NCI-H524 (cell line): ENCODE data around the gene DNALI1.
"Not testable (repeated sequence)": the region's sequence is repeated elsewhere in the genome, so short reads cannot be mapped to it uniquely, and the experiment has no call there.

Source experiments
- DNase-seq, 2 experiments: peaks; one replicate each; lab custom pipeline; 2025; lab: John Stamatoyannopoulos, UW

DNALI1 gene

DNA sequence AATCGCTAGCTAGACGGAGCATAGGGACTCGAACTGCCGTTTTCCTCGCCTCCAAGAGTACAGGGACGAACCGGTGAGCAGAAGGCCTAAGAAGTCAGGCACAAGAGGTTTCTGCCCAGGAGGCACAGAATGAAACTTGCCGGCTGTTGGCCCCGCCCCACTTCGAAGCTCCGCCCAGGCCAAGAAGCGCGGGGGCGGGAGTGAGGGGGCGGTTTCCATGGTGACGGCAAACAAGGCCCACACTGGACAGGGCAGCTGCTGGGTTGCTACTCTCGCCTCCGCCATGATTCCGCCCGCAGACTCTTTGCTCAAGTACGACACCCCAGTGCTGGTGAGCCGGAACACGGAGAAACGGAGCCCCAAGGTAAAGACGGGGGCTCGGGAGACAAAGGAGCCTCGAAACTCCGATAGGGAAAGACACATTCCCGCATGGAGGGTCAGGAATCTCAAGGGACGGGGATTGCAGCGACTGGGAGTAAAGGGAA lies at the start of gene DNALI1:
Gene DNALI1, plus strand, starts transcription at position 229 of the 485 bp plus-strand sequence. Its CDS starts 55 bp downstream, at position 284.
- peak; percentile 82 for DNase-seq

DNA sequence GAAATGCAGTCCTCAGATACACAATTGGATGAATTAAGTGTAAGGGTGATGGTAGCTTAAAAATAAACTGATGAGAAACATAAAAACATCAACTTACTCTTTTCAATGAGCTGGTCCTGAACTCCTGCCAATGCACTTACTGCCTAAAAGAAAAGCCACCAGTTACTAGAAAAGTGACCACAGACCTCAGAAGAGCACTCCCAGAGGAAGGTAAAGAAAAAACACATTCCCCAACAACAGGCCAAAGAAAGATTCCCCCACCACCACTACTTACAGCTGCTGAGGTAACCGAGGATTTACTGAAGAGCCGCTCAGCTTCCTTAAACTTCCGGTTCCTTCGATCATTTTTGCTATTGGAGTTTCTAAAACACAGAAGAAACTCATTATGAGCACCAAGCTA lies 47.6 kb upstream of the DNALI1 start:
- DNase-seq: peak in 1 of 2 experiments; percentile 3

DNA sequence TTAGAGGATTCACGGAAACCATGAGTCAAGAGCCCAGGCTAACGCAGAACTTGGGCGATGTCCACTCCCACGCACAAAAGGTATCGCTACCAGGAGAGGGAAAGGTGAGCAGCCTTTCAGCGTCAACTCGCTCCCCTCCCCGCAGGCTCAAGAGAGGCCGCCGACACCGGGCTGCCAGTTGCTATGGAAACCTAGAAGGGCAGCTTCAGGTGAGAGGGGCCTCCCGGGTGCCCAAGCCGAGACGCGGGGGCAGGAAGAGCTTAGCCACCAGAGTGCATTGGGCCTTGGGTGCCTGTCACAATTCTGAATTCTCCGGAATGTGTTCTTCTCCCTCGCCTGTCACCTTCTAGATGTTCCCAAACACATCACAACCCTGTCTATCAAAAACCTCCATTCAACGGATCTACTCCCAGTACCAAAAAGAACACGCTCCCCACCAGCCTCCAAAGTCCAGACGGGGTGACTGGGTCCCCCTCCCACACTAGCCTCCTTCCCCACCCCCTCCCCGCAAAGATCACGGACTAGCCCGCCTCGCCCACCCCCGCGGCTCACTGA lies 42.9 kb upstream of the DNALI1 start:
- DNase-seq: peak; percentile 42 to 58

DNA sequence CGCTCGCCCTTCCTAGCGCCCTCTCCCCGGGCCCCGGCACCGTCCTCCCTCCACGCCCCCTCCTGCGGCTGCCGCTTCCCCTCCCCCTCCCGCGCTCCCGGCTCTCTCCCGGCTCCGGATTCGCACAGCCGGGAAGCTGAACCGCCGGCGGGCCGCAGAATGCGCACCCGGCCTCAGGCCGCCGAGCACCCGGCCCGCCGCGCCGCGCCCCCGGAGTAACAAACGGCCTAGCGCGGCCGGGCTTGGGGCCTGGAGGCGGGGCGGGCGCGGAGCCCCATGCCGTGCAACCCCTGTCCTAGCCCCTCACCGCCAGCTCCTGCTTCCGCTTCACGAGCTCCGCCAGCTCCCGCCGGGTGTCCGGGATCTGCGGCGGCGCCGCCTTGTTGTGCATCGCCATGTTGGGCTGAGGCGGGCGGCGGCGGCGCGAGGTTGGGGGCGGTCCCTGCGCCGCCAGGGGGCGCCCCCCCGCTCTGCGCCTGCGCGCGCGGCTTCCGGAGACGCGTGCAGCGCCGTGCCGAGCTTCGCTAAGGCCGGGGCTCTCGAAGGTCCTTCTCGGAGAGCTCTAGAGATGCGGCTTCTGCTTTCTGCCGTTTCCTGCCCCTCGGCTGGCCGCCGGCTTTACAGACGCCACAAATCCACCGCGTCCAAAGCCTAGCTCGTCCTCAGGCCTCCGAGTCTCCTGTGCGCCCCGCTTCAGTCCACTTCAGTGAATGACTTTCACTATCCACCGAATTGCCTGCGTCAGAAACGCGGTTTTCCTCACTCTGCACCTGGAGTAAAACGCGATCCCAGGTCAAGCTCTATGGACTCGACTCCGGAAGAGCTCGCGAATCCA lies 42.2 kb upstream of the DNALI1 start, which contains the start of gene MEAF6:
Gene MEAF6, minus strand, starts transcription at position 417 of the 835 bp plus-strand sequence. Its CDS starts 20 bp downstream, at position 397.
- peak; percentile 62 to 81 for DNase-seq

DNA sequence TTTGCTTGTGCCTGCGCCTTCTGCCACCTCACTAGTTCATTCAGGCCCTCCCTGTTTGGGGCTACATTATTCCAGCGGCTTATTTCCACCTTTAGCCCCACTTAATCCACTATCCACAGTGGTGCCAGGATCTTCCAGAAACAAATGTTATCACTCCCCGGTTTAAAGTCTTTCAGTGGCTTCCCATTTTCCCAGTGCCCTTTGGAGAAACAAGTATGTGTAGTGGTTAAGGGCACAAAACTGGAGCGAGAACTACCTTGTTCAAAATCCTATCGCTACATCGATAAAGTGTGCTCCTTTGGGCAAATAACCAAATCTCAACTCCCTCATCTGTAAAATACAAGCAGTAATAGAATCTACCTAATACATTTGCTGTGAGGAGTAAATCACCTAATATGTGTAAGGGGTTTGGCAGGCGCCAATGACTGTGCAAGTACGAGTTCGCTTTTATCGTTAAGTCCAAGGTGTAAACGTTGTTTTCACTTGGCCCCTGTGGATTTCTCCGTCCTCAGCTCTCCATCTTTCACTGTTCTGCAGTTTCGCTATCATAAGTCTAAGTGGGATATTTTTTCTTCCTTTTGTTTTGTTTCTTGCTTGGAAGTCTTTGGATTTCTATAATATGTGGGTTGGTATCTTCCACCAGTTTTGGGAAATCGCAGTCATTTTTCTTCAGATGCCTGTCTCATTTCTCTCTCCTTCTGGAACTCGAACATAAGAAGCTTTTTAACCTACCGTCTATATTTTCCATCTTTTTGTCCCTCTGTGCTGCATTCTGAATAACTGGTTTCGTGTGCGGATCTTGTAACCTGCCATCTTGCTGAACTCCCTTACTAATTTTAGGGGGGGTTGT lies 41.3 kb upstream of the DNALI1 start:
- DNase-seq: no peak

DNA sequence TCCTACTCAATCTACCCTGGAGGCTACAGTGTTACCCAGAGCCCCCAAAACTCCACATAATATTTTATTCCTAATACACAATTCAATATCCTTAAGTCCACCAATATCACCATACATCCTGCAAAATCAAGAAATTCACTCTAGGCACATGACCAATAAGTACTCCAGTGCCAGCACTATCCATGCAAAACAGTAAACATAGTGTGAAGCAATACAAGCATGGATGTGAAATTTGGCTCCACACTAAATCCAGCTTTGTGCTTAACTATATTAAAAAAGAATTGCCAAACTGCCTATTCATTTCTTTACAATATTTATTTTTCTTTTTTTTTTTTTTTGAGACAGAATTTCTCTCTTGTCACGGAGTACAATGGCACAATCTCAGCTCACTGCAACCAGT lies 39.2 kb upstream of the DNALI1 start:
- DNase-seq: no peak

DNA sequence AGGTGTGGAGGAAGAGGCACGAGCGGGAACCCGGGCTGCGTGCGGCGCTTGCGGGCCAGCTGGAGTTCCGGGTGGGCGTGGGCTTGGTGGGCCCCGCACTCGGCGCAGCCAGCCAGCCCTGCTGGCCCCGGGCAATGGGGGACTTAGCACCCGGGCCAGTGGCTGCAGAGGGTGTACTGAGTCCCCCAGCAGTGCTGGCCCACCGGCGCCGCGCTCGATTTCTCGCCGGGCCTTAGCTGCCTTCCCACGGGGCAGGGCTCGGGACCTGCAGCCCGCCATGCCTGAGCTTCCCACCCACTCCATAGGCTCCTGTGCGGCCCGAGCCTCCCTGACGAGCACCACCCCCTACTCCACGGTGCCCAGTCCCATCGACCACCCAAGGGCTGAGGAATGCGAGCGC lies 38.5 kb upstream of the DNALI1 start:
- DNase-seq: not testable (repeated sequence)

DNA sequence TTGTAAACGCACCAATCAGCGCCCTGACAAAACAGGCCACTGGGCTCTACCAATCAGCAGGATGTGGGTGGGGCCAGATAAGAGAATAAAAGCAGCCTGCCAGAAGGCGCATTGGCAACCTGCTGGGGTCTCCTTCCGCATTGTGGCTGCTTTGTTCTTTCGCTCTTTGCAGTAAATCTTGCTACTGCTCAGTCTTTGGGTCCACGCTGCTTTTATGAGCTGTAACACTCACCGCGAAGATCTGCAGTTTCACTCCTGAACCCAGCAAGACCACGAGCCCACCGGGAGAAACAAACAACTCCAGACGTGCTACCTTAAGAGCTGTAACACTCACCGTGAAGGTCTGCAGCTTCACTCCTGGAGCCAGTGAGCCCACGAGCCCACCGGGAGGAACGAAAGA lies 37.8 kb upstream of the DNALI1 start:
- DNase-seq: not testable (repeated sequence)

DNA sequence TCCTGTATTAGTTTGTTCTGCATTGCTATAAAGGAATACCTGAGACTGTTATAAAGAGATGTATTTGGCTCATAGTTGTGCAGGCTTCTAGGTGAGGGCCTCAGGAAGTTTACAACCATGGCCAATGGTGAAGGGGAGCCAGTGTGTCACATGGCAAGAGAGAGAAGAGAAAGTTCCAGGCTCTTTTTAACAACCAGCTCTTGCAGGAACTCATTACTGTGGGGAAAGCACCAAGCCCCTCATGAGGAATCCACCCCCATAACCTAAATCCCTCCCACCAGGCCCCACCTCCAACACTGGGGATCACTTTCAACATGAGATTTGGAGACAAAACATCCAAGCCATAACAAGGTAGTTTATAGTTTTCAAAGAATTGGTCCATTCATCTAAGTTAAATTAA lies 37.1 kb upstream of the DNALI1 start:
- DNase-seq: no peak

DNA sequence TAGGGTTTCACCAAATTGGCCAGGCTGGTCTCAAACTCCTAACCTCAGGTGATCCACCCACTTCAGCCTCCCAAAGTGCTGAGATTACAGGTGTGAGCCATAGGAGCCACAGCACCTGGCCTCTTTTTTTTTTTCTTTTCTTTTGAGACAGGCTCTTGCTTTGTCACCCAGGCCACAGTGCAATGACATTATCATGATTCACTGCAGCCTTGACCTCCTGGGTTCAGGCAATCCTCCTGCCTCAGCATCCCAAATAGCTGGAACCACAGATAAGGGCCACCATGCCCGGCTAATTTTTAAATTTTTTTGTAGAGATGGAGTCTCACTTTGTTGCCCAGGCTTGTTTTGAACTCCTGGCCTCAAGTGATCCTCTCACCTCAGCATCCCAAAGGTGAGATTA lies 26.9 kb upstream of the DNALI1 start:
- DNase-seq: not testable (repeated sequence)

DNA sequence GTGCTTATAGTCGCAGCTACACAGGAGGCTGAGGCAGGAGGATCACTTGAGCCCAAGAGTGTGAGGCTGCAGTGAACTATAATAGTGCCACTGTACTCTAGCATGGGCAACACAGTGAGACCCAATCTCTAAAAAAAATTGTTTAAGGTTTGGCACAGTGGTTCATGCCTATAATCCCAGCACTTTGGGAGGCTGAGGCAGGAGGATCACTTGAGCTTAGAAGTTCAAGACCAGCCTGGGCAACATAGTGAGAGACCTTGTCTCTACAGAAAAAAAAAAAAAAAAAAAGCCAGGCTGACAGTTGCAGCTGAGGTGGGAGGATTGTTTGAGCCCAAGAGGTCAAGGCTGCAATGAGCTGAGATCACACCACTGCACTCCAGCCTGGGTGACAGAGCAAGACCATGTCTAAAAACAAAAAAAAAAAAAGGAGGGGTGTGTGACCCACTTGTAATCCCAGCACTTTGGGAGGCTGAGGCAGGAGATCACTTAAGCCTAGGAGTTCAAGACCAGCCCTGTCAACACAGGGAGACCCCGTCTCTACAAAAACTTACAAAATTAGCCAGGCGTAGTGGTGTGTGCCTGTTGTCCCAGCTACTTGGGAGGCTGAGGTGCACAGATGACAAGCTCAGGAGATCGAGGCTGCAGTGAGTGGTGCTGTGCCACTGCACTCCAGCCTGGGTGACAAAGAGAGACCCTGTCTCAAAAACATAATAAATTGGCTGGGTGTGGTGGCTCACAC lies 24.2 kb upstream of the DNALI1 start:
- DNase-seq: not testable (repeated sequence)

DNA sequence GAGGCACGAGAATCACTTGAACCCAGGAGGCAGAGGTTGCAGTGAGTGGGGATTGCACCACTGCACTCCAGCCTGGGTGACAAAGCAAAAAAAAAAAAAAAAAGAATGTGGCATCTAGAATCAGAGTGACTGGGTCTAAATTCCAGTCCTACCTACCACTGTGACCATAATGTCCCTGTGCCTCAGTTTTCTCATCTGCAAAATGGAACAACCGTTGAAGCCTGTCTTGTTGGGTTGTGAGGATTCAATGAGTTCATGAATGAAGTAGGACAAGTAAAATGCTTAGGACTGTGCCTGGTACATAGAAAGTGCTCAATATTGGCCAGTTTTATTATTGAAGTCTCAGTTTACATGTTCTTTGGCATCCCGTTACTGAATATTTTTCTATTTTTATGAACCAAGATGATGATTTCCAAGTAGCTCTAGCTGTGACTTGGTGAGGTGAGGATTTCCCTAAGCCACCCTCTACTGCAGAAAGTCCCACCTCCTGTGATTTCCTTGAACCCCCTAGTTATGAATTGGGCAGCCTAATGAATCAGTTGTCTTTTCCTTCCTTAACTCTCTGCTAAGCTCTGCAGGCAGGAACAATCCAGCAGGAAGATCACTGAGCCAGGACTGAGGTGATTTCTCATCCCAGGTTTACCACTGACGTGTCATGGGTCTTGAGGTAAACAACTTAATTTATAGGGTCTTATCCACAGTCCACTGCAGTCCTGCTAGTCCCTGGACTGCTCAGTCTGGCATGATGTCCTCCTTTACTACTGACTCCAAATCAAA lies 23.2 kb upstream of the DNALI1 start:
- no peak for DNase-seq

DNA sequence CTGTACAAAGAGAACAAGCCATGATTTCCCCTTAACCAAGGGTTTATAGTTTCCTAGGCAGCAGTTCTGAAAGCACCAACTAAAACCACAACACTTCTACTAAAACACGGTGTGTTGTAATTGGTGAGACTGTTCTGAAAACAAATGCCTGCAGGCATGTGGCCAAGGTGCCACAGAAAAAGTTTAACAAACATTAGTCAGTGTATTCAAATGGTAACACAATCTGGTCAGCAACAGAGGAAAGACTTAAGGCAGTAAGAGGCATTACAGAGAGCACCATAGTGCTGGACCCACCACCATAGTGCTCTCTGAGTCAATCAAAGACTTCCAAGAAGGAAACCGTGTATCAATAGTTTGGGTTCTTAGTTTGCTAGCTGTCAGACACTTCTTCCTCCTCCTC lies 19.4 kb upstream of the DNALI1 start:
- no peak for DNase-seq

DNA sequence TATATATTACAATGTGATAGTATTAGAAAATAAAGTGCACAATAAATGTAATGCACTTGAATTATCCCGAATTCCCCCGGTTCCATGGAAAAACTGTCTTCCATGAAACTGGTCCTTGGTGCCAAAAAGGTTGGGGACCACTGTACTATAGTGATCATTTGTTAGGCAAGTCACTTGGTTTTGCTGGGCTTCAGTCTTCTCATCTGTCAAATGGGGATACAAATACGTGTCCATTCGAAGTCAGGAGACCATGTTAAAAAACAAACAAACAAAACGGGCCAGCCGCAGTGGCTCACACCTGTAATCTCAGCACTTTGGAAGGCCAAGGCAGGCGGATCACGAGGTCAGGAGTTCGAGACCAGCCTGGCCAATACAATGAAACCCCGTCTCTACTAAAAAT lies 17.6 kb upstream of the DNALI1 start:
- not testable (repeated sequence) for DNase-seq

DNA sequence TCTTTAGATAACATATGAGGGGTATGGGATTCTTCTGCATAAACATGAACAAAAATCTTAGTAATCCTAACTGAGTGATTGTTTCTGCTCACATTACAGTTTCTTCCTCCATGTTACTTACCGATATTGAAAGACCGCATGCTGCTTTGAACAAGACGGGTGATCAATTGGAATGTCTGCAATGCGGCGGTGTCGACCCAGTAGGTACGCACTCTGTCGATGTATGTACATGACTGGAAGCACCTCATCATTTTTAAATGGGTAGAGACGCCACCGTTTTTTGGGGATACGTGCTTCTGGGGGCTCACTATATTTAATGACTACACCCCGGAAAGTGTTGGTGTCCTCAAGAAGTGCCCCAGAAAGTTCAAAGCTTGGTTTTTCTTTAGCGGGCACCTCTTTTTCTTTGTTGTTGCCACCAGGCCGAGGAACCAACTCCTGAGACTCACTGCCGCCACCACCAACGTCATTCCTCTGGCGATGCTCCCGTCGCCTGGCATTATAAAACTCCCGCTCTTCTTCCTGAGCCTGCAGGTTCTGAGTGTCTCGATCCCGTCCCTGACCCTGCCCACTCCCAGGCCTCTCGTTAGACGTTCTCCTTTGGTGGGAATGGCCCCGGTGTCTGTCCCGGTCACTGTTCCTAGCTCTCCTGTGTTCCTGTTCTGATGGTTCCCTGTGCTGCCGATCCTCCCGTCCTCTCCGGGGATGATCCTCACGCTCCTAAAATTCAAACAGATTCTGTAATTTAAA lies 16.5 kb upstream of the DNALI1 start:
- DNase-seq: no peak

DNA sequence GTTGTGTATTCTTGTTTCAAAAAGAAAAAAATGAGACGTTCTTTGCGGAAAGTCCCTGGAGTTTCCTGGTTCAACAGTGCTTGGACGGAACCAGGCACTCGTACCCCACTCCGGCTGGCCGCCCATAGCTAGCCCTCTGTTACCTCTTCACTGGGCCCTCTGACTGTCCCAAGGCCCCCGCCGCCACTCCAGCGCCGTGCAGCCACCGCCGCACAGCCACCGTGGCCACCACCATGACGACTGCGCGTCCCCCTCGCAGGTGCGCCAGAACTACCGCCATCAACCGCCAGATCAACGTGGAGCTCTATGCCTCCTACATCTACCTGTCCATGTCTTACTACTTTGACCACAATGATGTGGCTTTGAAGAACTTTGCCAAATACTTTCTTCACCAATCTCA lies 12.2 kb upstream of the DNALI1 start:
- DNase-seq: no peak

DNA sequence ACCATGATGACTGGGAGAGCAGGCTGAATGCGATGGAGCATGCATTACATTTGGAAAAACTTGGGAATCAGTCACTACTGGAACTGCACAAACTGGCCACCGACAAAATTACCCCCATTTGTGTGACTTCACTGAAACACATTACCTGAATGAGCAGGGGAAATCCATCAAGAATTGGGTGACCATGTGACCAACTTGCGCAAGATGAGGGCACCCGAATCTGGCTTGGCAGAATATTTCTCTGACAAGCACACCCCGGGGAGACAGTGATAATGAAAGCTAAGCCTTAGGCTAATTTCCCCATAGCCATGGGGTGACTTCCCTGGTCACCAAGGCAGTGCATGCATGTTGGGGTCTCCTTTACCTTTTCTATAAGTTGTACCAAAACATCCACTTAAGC lies 11.7 kb upstream of the DNALI1 start:
- no peak for DNase-seq

DNA sequence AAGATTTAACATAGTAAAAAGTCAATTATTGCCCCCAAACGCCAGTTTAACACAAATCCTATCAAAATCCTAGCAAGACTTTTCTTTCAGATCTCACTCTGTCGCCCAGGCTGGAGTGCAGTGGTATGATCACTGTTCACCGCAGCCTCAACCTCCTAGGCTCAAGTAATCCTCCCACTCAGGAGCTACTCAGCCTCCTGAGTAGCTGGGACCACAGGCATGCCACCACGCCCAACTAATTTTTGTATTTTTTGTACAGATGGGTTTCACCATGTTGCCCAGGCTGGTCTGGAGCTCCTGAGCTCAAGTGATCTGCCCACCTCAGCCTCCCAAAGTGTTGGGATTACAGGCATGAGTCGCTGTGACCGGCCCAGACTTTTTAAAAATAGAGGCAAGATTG lies 7.4 kb upstream of the DNALI1 start:
- DNase-seq: no peak

DNA sequence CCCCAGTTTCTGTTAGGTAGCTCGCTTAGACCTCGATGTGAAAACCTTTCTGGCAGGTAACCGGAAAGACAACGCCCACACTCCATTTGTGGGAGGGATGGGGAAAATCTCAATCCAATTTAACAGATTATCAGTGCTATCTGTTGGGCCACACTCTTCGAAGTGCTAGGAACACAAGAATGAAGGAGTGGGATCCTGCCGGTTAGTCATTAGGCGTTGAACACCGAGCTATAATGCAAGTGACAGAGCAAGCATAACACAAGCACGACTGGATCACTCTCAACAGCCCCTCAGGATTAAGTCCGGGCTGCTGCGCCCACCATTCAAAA lies 3.2 kb upstream of the DNALI1 start:
- DNase-seq: no peak
